Mammary epithelial cell (primary cell): ENCODE measurements around the gene PCID2.

Experiments used
- EZH2 ChIP-seq: IDR thresholded peaks from 2 replicates; pipeline ENCODE4 v1.6.1; 2012; ENCODE audit warnings: low read length, inconsistent platforms, borderline replicate concordance
- TF ChIP-seq, protein P1 (sequence below), 2 donors: IDR thresholded peaks in 1 of 2; conservative IDR thresholded peaks in 1 of 2; 2 replicates each; pipeline ENCODE4 v1.5.1; 2011 to 2012; ENCODE audit warnings: inconsistent platforms in 2 of 2, low read length in 2 of 2, mild to moderate bottlenecking in 2 of 2, control low read depth in 1 of 2, low read depth in 1 of 2; ENCODE audit not compliant: insufficient read depth in 1 of 2; ENCODE audit errors: extremely low read depth in 1 of 2

DNA sequence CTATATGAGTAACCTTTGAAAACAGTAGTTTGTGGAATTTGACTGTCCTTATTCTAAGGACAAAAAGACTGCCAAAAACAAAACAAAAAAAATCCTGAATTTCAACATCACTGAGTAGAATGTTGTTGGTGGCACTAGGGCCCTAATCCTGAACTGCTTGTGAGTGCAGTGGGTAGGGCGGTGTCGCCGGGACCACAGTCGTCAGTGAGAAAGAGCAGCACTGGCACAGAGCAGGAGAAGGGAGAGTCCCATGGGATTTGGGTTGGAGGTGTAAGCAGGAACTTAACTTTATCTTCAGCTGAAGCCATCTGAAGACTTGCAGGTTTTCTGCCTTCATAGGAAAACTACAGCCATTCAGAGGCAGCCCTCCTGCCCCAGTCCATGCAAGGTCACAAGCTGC lies 5.6 kb downstream of the PCID2 start:
- TF ChIP-seq, protein P1, sequence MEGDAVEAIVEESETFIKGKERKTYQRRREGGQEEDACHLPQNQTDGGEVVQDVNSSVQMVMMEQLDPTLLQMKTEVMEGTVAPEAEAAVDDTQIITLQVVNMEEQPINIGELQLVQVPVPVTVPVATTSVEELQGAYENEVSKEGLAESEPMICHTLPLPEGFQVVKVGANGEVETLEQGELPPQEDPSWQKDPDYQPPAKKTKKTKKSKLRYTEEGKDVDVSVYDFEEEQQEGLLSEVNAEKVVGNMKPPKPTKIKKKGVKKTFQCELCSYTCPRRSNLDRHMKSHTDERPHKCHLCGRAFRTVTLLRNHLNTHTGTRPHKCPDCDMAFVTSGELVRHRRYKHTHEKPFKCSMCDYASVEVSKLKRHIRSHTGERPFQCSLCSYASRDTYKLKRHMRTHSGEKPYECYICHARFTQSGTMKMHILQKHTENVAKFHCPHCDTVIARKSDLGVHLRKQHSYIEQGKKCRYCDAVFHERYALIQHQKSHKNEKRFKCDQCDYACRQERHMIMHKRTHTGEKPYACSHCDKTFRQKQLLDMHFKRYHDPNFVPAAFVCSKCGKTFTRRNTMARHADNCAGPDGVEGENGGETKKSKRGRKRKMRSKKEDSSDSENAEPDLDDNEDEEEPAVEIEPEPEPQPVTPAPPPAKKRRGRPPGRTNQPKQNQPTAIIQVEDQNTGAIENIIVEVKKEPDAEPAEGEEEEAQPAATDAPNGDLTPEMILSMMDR (conservative IDR thresholded peaks at IDR 0.05 in 1 of 2, IDR thresholded peaks at IDR 0.05 in 1 of 2; ENCODE audit: extremely low read depth in 1 of 2, insufficient read depth in 1 of 2, low read depth in 1 of 2, low read length in 2 of 2), result no peak
- TF ChIP-seq EZH2, result no peak
